OCI-LY1 (cell line): Measurements from ENCODE around the gene LHCGR.

ENCODE experiments used
- H2AFZ ChIP-seq: fragments of 200-600 bp; sonication (generic), shearing (Covaris generic); 2 replicates; pipeline ENCODE4 v1.6.0; 2014; ENCODE audit warnings: antibody characterized with exemption, mild to moderate bottlenecking, low read length
- H3F3A ChIP-seq: fragments of 200-600 bp; sonication (generic), shearing (Covaris generic); 2 replicates; pipeline ENCODE4 v1.6.0; 2014; ENCODE audit warnings: mild to moderate bottlenecking, antibody characterized with exemption, low read length, moderate library complexity; ENCODE audit not compliant: insufficient read depth
- H3K27ac ChIP-seq: fragments of 200-600 bp; sonication (generic); 2 replicates; pipeline ENCODE4 v1.5.1; 2014; ENCODE audit warnings: low read length, mixed run types, mild to moderate bottlenecking, low read depth; ENCODE audit not compliant: poor library complexity, severe bottlenecking
- H3K27me3 ChIP-seq: fragments of 200-600 bp; sonication (generic); 2 replicates; pipeline ENCODE4 v1.6.0; 2014; ENCODE audit warnings: antibody characterized with exemption, mild to moderate bottlenecking, low read length, moderate library complexity; ENCODE audit not compliant: insufficient read depth
- H3K36me3 ChIP-seq: fragments of 200-600 bp; sonication (generic); 2 replicates; pipeline ENCODE4 v1.6.1; 2014; ENCODE audit warnings: mild to moderate bottlenecking, antibody characterized with exemption, low read length, moderate library complexity, mixed read lengths; ENCODE audit not compliant: insufficient read depth
- H3K4me1 ChIP-seq: fragments of 200-600 bp; sonication (generic); 2 replicates; pipeline ENCODE4 v1.5.1; 2014; ENCODE audit warnings: mild to moderate bottlenecking, low read length, moderate library complexity; ENCODE audit not compliant: insufficient read depth, severe bottlenecking
- H3K4me2 ChIP-seq: fragments of 200-600 bp; sonication (generic), shearing (Covaris generic); 2 replicates; pipeline ENCODE4 v1.6.1; 2014; ENCODE audit warnings: low read length
- H3K4me3 ChIP-seq: fragments of 200-600 bp; sonication (generic); 2 replicates; pipeline ENCODE4 v1.5.1; 2014; ENCODE audit warnings: low read length, low read depth, mild to moderate bottlenecking, mixed read lengths; ENCODE audit not compliant: poor library complexity, severe bottlenecking
- H3K79me2 ChIP-seq: fragments of 200-600 bp; shearing (Covaris generic); 2 replicates; pipeline ENCODE4 v1.6.1; 2016; ENCODE audit warnings: mixed run types, low read length, mixed read lengths; ENCODE audit not compliant: insufficient read depth
- H3K9ac ChIP-seq: fragments of 200-600 bp; sonication (generic), shearing (Covaris generic); 2 replicates; pipeline ENCODE4 v1.6.1; 2014; ENCODE audit warnings: mild to moderate bottlenecking, low read length, mixed read lengths
- H3K9me2 ChIP-seq: fragments of 200-600 bp; sonication (generic), shearing (Covaris generic); 2 replicates; pipeline ENCODE4 v1.6.1; 2014; ENCODE audit warnings: low read depth, mild to moderate bottlenecking, low read length, mixed read lengths
- H3K9me3 ChIP-seq: fragments of 200-600 bp; shearing (Covaris generic); 2 replicates; pipeline ENCODE4 v1.6.1; 2014; ENCODE audit warnings: low read length, mixed read lengths
- H4K20me1 ChIP-seq: fragments of 200-600 bp; sonication (generic), shearing (Covaris generic); 2 replicates; pipeline ENCODE4 v1.6.0; 2016; ENCODE audit warnings: mild to moderate bottlenecking, low read length; ENCODE audit not compliant: insufficient read depth
- CTCF ChIP-seq: fragments of 200-600 bp; sonication (generic), shearing (Covaris generic); IDR thresholded peaks from 2 replicates; pipeline ENCODE4 v1.5.1; 2017; ENCODE audit warnings: mild to moderate bottlenecking, antibody characterized with exemption, low read length, moderate library complexity, mixed read lengths
- EZH2 ChIP-seq: fragments of 200-600 bp; sonication (generic), shearing (Covaris generic); IDR thresholded peaks from 2 replicates; pipeline ENCODE4 v1.8.0; 2017; ENCODE audit warnings: borderline replicate concordance, mixed run types, mild to moderate bottlenecking, antibody characterized with exemption, low read length, moderate library complexity, mixed read lengths

The LHCGR gene

GRCh38 chr2:48728295-48728694 is 27.2 kb downstream of the LHCGR start:
- Histone ChIP-seq H2AFZ (no peak overlapping the region), H3K9ac (no peak overlapping the region), H3K27ac (no peak overlapping the region), H3K79me2 (no peaks in the 10 kb centered on the region), H4K20me1 (no peaks in the 10 kb centered on the region), H3K27me3 (no peaks in the 10 kb centered on the region; the same call in 1 of the 2 replicates), H3K4me1 (no peaks in the 10 kb centered on the region), H3K4me2 (no peak overlapping the region), H3K36me3 (no peaks in the 10 kb centered on the region), H3K9me3 (no peaks in the 10 kb centered on the region), H3F3A (no peaks in the 10 kb centered on the region), H3K9me2 (no peaks in the 10 kb centered on the region), H3K4me3 (no peak overlapping the region)
- no peak for TF ChIP-seq EZH2
- TF ChIP-seq CTCF = no peak

GRCh38 chr2:48727560-48727959 is 28.0 kb downstream of the LHCGR start:
- no peak overlapping the region for H3K4me3 ChIP-seq
- H3K9me3 ChIP-seq = no peaks in the 10 kb centered on the region
- H3F3A ChIP-seq = no peaks in the 10 kb centered on the region
- H3K4me2 ChIP-seq = no peak overlapping the region
- no peaks in the 10 kb centered on the region; the same call in 1 of the 2 replicates for H3K27me3 ChIP-seq
- no peaks in the 10 kb centered on the region for H3K4me1 ChIP-seq
- H3K27ac ChIP-seq = no peak overlapping the region
- H3K9ac ChIP-seq = no peak overlapping the region
- no peaks in the 10 kb centered on the region for H3K36me3 ChIP-seq
- TF ChIP-seq CTCF = no peak
- no peak for TF ChIP-seq EZH2
- H3K9me2 ChIP-seq = no peaks in the 10 kb centered on the region
- no peaks in the 10 kb centered on the region for H3K79me2 ChIP-seq
- H4K20me1 ChIP-seq = no peaks in the 10 kb centered on the region
- H2AFZ ChIP-seq = no peak overlapping the region

GRCh38 chr2:48725696-48726494 is 29.6 kb downstream of the LHCGR start:
- no peak overlapping the region for H2AFZ ChIP-seq
- H3K4me1 ChIP-seq = no peaks in the 10 kb centered on the region
- no peaks in the 10 kb centered on the region for H3K79me2 ChIP-seq
- no peaks in the 10 kb centered on the region for H3K9me3 ChIP-seq
- no peaks in the 10 kb centered on the region for H3F3A ChIP-seq
- H3K27ac ChIP-seq = no peak overlapping the region
- no peaks in the 10 kb centered on the region for H4K20me1 ChIP-seq
- no peaks in the 10 kb centered on the region for H3K36me3 ChIP-seq
- no peak overlapping the region for H3K9ac ChIP-seq
- no peak overlapping the region for H3K4me3 ChIP-seq
- H3K9me2 ChIP-seq = no peaks in the 10 kb centered on the region
- no peak overlapping the region for H3K4me2 ChIP-seq
- H3K27me3 ChIP-seq = no peaks in the 10 kb centered on the region; the same call in 1 of the 2 replicates
- TF ChIP-seq CTCF = no peak; the same call in 1 of the 2 replicates
